A549 treated with DMSO at 1 μM for 4 hours (cell line): Measurements from ENCODE around the gene CCDC14. TPM values are rescaled to one million over a fixed set of nuclear protein-coding genes. Genes with fewer than 3 reads are reported as not detected.

Experiments used
- total RNA-seq: library from RNA; stranded (reverse); fragments of 200-300 nt; extraction: Qiagen RNA extraction; gene quantifications from 5 replicates; pipeline ENCODE4 v1.2.3, GENCODE V29; 2022; ENCODE audit warnings: low read depth

The CCDC14 gene
- total RNA-seq: 18.4 to 22.9 TPM (median 21.3 TPM) in 5 replicates

GRCh38 chr3:123960781-123961507 lies at the start of gene CCDC14:
CCDC14 (minus strand) TSS chr3:123961229; CDS start chr3:123961173, 56 bp downstream.

GRCh38 chr3:123991730-123992588 lies 30.9 kb upstream of the CCDC14 start, which contains the start of gene ROPN1:
ROPN1 (minus strand) TSS chr3:123992124; CDS start chr3:123980481, 11,643 bp downstream.

GRCh38 chr3:123884203-123884831 lies 76.7 kb downstream of the CCDC14 start, which contains the start of gene MYLK:
MYLK (minus strand) TSS chr3:123884332; CDS start chr3:123793841, 90,491 bp downstream.

Other genes with a start within 250 kb of the CCDC14 start
- gene MYLK, start 76.9 kb downstream of the CCDC14 start, total RNA-seq: 12.3 to 16.6 TPM (median 15.2 TPM) in 5 replicates
- not detected in 5 replicates for gene ROPN1, start 30.9 kb upstream of the CCDC14 start, total RNA-seq
- gene KALRN, start 72.1 kb upstream of the CCDC14 start, total RNA-seq: 1.6 to 3.6 TPM (median 2.1 TPM) in 5 replicates